ENCODE data around the gene F7. TPM values are rescaled to one million over a fixed set of nuclear protein-coding genes. Genes with fewer than 3 reads are reported as not detected.
"Not testable (repeated sequence)": the region's sequence is repeated elsewhere in the genome, so short reads cannot be mapped to it uniquely, and the experiment has no call there.

Gene F7
- polyA plus RNA-seq, 1 donor = 38.1 TPM

- Histone ChIP-seq H3K4me3 (ENCODE audit: low read length) (no peak overlapping the region), H3K9me3 (ENCODE audit: control insufficient read depth, low read depth, low read length) (no peaks in the 10 kb centered on the region), H3K36me3 (ENCODE audit: control insufficient read depth, insufficient read depth, low read length) (peaks cover 23% of the 10 kb centered on the region), H3K27ac (ENCODE audit: low read length) (no peak overlapping the region), H3K27me3 (ENCODE audit: control insufficient read depth, insufficient read depth, low read length) (no peaks in the 10 kb centered on the region), H3K4me1 (ENCODE audit: control insufficient read depth, insufficient read depth, low read length) (no peaks in the 10 kb centered on the region)
- DNase-seq = no peak
- 73% methylated on average over 3 of the region's 29 CpGs for WGBS (ENCODE audit: insufficient coverage, low lambda C conversion rate)
Measured at GRCh38 chr13:113093580-113094409, 11.8 kb upstream of the F7 start.

- no peak overlapping the region for H3K27ac ChIP-seq (ENCODE audit: low read length)
- no CpG with 5 or more reads among the region's 14 CpGs for whole genome bisulfite sequencing (ENCODE audit: insufficient coverage, low lambda C conversion rate)
- DNase-seq = no peak
Measured at GRCh38 chr13:113094410-113094800, 11.2 kb upstream of the F7 start.

GRCh38 chr13:113095146-113096051 lies 10.2 kb upstream of the F7 start:
- DNase-seq = no peak
- Histone ChIP-seq H3K4me3 (ENCODE audit: low read length) (no peak overlapping the region), H3K9me3 (ENCODE audit: control insufficient read depth, low read depth, low read length) (no peaks in the 10 kb centered on the region), H3K27ac (ENCODE audit: low read length) (no peak overlapping the region), H3K36me3 (ENCODE audit: control insufficient read depth, insufficient read depth, low read length) (peaks cover 11% of the 10 kb centered on the region), H3K4me1 (ENCODE audit: control insufficient read depth, insufficient read depth, low read length) (no peaks in the 10 kb centered on the region), H3K27me3 (ENCODE audit: control insufficient read depth, insufficient read depth, low read length) (no peaks in the 10 kb centered on the region)
- WGBS (ENCODE audit: insufficient coverage, low lambda C conversion rate) = 100% methylated on average over 1 of the region's 25 CpGs

More at GRCh38 chr13:113094410-113094800, 11.2 kb upstream of the F7 start:
- H3K4me1 ChIP-seq (ENCODE audit: control insufficient read depth, insufficient read depth, low read length) = no peaks in the 10 kb centered on the region
- H3K4me3 ChIP-seq (ENCODE audit: low read length) = no peak overlapping the region
- no peaks in the 10 kb centered on the region for H3K9me3 ChIP-seq (ENCODE audit: control insufficient read depth, low read depth, low read length)
- H3K36me3 ChIP-seq (ENCODE audit: control insufficient read depth, insufficient read depth, low read length) = peaks cover 19% of the 10 kb centered on the region
- no peaks in the 10 kb centered on the region for H3K27me3 ChIP-seq (ENCODE audit: control insufficient read depth, insufficient read depth, low read length)

- Histone ChIP-seq H3K9me3 (ENCODE audit: control insufficient read depth, low read depth, low read length) (no peaks in the 10 kb centered on the region), H3K4me1 (ENCODE audit: control insufficient read depth, insufficient read depth, low read length) (no peaks in the 10 kb centered on the region), H3K4me3 (ENCODE audit: low read length) (no peak overlapping the region), H3K27ac (ENCODE audit: low read length) (no peak overlapping the region), H3K36me3 (ENCODE audit: control insufficient read depth, insufficient read depth, low read length) (peaks cover 9% of the 10 kb centered on the region), H3K27me3 (ENCODE audit: control insufficient read depth, insufficient read depth, low read length) (no peaks in the 10 kb centered on the region)
- DNase-seq = no peak
- WGBS (ENCODE audit: insufficient coverage, low lambda C conversion rate) = no CpG with 5 or more reads among the region's 61 CpGs
Measured at GRCh38 chr13:113096052-113096744, 9.4 kb upstream of the F7 start.

GRCh38 chr13:113096745-113097305 lies 8.8 kb upstream of the F7 start:
- no CpG with 5 or more reads among the region's 52 CpGs for WGBS (ENCODE audit: insufficient coverage, low lambda C conversion rate)
- H3K9me3 ChIP-seq (ENCODE audit: control insufficient read depth, low read depth, low read length) = no peaks in the 10 kb centered on the region
- no peaks in the 10 kb centered on the region for H3K27me3 ChIP-seq (ENCODE audit: control insufficient read depth, insufficient read depth, low read length)
- no peak overlapping the region for H3K4me3 ChIP-seq (ENCODE audit: low read length)
- no peaks in the 10 kb centered on the region for H3K4me1 ChIP-seq (ENCODE audit: control insufficient read depth, insufficient read depth, low read length)
- DNase-seq = no peak
- H3K36me3 ChIP-seq (ENCODE audit: control insufficient read depth, insufficient read depth, low read length) = peaks cover 9% of the 10 kb centered on the region
- no peak overlapping the region for H3K27ac ChIP-seq (ENCODE audit: low read length)

- H3K36me3 ChIP-seq (ENCODE audit: control insufficient read depth, insufficient read depth, low read length) = peaks cover 9% of the 10 kb centered on the region
- H3K4me1 ChIP-seq (ENCODE audit: control insufficient read depth, insufficient read depth, low read length) = no peaks in the 10 kb centered on the region
- no peak overlapping the region for H3K4me3 ChIP-seq (ENCODE audit: low read length)
- no peaks in the 10 kb centered on the region for H3K27me3 ChIP-seq (ENCODE audit: control insufficient read depth, insufficient read depth, low read length)
- no peaks in the 10 kb centered on the region for H3K9me3 ChIP-seq (ENCODE audit: control insufficient read depth, low read depth, low read length)
- no peak overlapping the region for H3K27ac ChIP-seq (ENCODE audit: low read length)
- no peak for DNase-seq
- no CpG with 5 or more reads among the region's 7 CpGs for WGBS (ENCODE audit: insufficient coverage, low lambda C conversion rate)
Measured at GRCh38 chr13:113097651-113098050, 7.9 kb upstream of the F7 start.

GRCh38 chr13:113098162-113098732 lies 7.3 kb upstream of the F7 start:
- H3K4me3 ChIP-seq (ENCODE audit: low read length) = no peak overlapping the region
- H3K4me1 ChIP-seq (ENCODE audit: control insufficient read depth, insufficient read depth, low read length) = no peaks in the 10 kb centered on the region
- H3K9me3 ChIP-seq (ENCODE audit: control insufficient read depth, low read depth, low read length) = no peaks in the 10 kb centered on the region
- WGBS (ENCODE audit: insufficient coverage, low lambda C conversion rate) = no CpG with 5 or more reads among the region's 30 CpGs
- peaks cover 9% of the 10 kb centered on the region for H3K36me3 ChIP-seq (ENCODE audit: control insufficient read depth, insufficient read depth, low read length)
- no peak for DNase-seq
- H3K27ac ChIP-seq (ENCODE audit: low read length) = no peak overlapping the region
- H3K27me3 ChIP-seq (ENCODE audit: control insufficient read depth, insufficient read depth, low read length) = no peaks in the 10 kb centered on the region

- WGBS (ENCODE audit: insufficient coverage, low lambda C conversion rate) = 100% methylated on average over 1 of the region's 11 CpGs
- Histone ChIP-seq H3K4me1 (ENCODE audit: control insufficient read depth, insufficient read depth, low read length) (no peaks in the 10 kb centered on the region), H3K9me3 (ENCODE audit: control insufficient read depth, low read depth, low read length) (no peaks in the 10 kb centered on the region), H3K4me3 (ENCODE audit: low read length) (no peak overlapping the region), H3K27me3 (ENCODE audit: control insufficient read depth, insufficient read depth, low read length) (no peaks in the 10 kb centered on the region), H3K27ac (ENCODE audit: low read length) (no peak overlapping the region), H3K36me3 (ENCODE audit: control insufficient read depth, insufficient read depth, low read length) (peaks cover 9% of the 10 kb centered on the region)
- no peak for DNase-seq
Measured at GRCh38 chr13:113099142-113099541, 6.4 kb upstream of the F7 start.

- not testable (repeated sequence) for H3K27me3 ChIP-seq (ENCODE audit: control insufficient read depth, insufficient read depth, low read length); H3K36me3 ChIP-seq (ENCODE audit: control insufficient read depth, insufficient read depth, low read length); H3K9me3 ChIP-seq (ENCODE audit: control insufficient read depth, low read depth, low read length); H3K4me3 ChIP-seq (ENCODE audit: low read length); H3K27ac ChIP-seq (ENCODE audit: low read length); DNase-seq; H3K4me1 ChIP-seq (ENCODE audit: control insufficient read depth, insufficient read depth, low read length)
- no CpG with 5 or more reads among the region's 10 CpGs for WGBS (ENCODE audit: insufficient coverage, low lambda C conversion rate)
Measured at GRCh38 chr13:113102302-113102701, 3.3 kb upstream of the F7 start.
